Gastroesophageal sphincter (tissue), 3 donors: ENCODE measurements around the gene SSBP2.

Experiments used
- CTCF ChIP-seq, 4 experiments: fragments of 200-600 bp in 2 of 4; fragments of 450-650 bp in 2 of 4; sonication (generic) in 1 of 4; IDR thresholded peaks; one replicate each; pipeline ENCODE4 v1.5.1; 2017 to 2019; ENCODE audit warnings: antibody characterized with exemption in 4 of 4, mild to moderate bottlenecking in 2 of 4, moderate library complexity in 2 of 4
- POLR2A ChIP-seq, 2 donors: fragments of 450-650 bp; IDR thresholded peaks; one replicate each; pipeline ENCODE4 v1.6.1; 2017; ENCODE audit warnings: antibody characterized with exemption in 2 of 2, mild to moderate bottlenecking in 2 of 2, moderate library complexity in 1 of 2
- POLR2AphosphoS5 ChIP-seq: sonication (generic); formaldehyde crosslinking; IDR thresholded peaks from one replicate; pipeline ENCODE4 v1.6.1; 2017; ENCODE audit warnings: antibody characterized with exemption

GRCh38 chr5:81552852-81553566 is 197.9 kb downstream of the SSBP2 start:
- no peak for TF ChIP-seq CTCF (IDR thresholded peaks at IDR 0.05)
- no peak for TF ChIP-seq POLR2A (IDR thresholded peaks at IDR 0.05)
- TF ChIP-seq POLR2AphosphoS5: no peak
